Activated CD8-positive, alpha-beta memory T cell treated with anti-CD3 and anti-CD28 coated beads, Interleukin-2, amount 50 U/mL, for 1 hour (primary cell): ENCODE measurements around the gene B9D1.

Experiments
- DNase-seq: peaks from one replicate; pipeline ENCODE4 v3.0.0-alpha.2; 2020; ENCODE audit errors: extremely low read depth

B9D1 gene

DNA sequence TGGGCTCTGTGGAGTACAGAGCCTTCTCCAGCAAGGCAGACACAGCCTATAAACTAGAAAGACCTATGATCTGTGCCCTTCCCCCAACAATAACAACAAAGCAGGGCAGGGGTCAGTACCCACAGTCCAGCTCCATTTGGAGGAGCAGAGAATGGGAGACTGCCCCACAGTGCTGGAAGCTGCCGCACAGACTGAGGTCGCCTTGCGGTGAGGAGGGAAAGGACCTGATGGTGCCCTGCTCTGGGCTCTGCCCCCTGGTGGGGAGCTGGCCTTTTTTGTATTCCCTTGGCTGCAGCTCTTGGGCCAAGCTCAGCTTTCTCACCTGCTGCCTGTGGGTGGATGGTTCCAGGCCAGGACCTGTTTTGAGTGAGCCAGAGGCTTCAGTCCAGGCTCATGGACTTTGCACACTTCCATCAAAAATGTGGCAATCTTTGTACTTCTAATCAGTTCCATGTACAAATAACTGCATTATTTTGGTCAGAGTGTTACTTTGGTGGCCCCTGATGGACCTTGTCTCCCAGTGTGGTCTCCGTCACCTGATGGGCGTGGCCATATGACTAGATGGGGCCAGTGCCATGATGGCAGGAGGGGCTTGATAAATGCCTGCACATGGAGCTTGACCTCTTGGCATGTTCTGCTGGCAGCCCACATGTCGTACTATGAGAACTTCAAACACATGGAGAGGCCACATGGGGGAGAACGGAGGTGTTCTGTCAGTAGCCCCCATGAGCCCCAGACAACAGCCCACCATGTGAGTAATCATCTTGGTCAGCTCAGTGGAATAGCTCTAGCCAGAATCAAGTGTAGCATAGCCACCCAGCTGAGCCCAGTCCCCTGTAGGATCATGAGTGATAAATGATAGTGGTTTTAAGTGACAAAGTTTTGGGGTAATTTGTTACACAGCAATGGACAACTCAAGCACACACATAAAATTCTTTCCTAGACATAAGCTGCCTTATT, 24.2 kb downstream of the B9D1 start:
- no peak for DNase-seq

GRCh38 chr17:19337712-19338023, 24.9 kb downstream of the B9D1 start:
- no peak for DNase-seq

DNA sequence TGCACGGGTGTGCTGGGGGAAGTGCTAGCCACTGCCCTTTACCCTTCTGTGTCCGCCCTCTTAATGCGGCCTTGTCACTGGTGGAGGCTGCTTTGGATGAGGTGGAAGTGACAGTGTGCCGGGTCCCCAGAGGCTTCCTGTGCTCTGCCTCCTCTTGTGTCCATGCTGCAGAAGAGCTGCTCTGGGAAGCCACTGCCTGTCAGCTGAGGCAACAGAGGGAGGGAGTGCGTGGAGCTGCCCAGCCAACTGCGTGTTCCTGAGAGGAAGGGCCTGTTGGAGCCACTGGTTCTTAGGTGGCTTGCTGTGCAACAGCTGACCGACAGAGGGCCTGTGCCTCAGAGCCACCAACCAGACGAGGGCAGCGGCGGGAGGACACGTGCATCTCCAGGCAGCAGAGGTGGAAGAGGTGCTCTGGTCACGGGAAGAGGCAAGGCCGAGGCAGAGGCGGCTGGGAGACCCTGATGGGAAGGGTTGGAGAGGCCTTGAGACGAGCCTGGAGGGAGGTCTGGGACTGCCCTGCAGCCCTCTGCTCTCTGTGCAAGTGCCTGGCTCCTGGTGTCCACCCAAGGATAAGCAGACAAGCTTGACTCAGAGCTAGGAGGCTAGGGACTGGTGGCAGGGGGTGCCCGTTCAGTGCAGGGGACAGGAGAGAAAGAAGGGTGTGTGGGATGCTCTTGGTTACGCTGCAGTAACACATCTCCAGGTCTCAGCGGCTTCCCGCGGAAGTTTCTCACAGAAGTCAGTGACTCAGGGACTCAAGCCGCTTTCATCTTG, 25.4 kb downstream of the B9D1 start:
- DNase-seq: no peak

DNA sequence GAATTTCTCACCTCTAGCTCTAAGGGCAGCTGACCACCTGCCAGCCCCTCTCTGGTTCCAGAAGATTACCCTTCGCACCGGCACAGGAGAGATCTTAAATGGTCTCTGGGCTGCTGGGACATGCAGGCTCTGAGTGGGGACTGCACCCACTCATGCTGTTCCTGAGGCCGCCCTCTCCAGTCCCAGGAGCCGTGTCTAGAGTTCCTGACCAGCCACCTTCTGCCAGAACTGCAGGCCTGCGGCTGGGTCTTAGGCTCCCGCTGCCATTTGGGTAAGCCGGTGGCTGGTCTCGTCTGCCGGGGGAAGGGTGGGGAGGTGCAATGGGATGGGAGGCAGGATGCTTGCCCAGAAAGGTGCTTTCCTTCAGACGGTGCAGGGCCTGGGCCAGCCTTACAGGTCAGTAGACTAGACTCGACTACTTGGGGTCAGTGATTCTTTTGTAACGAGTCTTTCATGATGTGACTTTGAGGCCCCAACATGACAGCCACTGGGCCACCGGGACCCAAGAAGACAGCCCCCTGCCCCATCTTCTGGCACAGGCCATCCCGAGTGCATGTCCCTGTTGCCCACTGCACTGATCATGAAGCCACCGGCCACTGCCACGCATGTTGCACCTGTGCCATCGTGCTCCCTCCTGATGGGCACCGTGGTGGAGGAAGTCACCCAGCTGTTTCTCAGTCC, 26.4 kb downstream of the B9D1 start:
- no peak for DNase-seq

- no peak for DNase-seq
These were observed 28.2 kb downstream of the B9D1 start for GRCh38 chr17:19334331-19334730.

DNA sequence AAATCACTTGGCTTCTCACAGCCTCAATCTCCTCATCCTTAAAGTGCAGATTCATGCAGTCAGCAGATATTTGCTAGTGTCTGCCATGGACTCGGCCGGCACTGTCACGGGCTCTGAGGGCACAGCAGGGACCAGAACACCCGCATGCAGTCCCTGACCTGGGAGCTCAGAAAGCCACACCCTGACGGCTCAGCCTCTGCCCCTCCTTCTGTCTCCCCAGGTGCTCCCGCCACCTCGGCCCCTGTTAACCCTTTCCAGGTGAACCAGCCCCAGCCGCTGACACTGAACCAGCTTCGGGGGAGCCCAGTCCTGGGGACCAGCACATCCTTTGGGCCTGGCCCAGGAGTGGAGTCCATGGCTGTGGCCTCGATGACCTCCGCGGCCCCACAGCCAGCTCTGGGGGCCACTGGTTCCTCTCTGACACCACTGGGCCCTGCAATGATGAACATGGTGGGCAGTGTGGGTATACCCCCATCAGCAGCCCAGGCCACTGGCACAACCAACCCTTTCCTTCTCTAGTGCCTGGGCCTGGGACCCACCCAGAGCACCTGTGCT, 28.7 kb downstream of the B9D1 start:
- no peak for DNase-seq

GRCh38 chr17:19333132-19333440, 29.4 kb downstream of the B9D1 start:
- no peak for DNase-seq

GRCh38 chr17:19332371-19333131, 30.0 kb downstream of the B9D1 start:
- no peak for DNase-seq

DNA sequence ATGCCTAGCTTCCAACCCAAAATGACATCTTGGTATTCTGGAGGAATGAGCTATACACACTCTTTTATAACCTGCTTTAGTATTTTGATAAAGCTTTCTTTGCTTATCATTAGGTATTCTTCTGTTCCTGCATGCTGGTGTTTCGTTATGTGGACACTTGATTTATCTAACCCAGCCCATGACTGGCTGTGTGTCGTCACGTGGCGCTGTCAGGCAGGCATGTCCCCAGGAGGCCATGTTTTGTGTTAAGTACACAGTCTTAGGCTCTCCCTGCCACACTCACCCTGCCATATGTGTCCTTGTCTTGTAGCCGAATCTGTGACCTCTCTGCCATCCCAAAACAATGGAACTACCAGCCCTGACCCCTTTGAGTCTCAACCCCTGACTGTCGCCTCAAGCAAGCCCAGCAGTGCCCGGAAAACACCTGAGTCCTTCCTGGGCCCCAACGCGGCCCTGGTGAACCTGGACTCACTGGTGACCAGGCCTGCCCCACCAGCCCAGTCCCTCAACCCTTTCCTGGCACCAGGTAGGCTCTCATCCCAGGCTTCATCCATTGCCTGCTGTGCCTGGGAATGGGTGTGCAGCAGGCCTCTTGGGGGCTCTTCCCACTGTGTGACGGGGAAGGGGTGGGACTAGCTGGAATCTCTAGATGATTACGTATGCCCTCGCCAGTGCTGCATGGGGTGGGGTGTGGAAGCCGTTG, 30.8 kb downstream of the B9D1 start:
- no peak for DNase-seq

GRCh38 chr17:19331134-19331533, 31.4 kb downstream of the B9D1 start:
- no peak for DNase-seq

- no peak for DNase-seq
These were observed 32.3 kb downstream of the B9D1 start for GRCh38 chr17:19330271-19330670.

DNA sequence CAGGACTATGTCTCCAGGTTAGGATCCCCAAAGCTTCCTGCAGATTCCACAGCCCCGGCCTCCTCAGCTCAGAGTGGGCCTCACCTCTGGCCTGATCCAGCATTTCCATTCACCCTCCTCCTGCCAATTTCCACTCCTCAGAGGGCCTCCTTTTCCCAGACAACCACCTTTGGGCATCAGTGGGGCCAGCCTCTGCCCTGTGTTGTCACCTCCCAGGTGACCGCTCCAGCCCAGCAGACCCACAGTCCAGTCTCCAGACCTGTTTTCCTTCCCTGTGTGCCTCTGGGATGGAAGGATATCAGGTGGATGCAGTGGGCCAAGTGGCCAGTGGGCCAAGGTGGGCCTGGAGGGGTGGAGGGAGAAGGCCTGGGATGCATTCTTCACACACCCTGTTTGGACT, 32.7 kb downstream of the B9D1 start:
- DNase-seq: no peak

DNA sequence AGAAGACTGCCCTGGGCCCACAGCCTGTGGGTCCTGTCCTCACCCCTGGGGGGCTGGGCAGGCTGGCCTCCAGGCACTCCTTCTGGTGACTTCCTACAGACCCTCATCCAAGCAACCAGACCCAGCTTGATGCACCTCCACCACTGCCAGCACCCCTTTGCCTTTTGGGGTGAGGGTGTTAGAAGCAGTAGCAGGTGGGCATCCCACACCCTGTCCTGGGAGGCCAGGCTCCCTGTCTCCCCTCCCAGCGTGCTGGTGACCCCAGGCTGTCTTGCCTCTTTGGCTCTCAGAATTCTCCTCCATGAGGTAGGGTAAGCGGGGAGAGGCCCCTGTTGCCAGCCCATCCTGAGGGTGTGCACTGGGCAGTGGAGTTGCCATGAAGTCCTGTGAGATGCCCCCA, 33.4 kb downstream of the B9D1 start:
- DNase-seq: no peak

- DNase-seq: no peak
These were observed 34.0 kb downstream of the B9D1 start for GRCh38 chr17:19328441-19329061.

- DNase-seq: no peak
These were observed 35.3 kb downstream of the B9D1 start for GRCh38 chr17:19327031-19327783.

DNA sequence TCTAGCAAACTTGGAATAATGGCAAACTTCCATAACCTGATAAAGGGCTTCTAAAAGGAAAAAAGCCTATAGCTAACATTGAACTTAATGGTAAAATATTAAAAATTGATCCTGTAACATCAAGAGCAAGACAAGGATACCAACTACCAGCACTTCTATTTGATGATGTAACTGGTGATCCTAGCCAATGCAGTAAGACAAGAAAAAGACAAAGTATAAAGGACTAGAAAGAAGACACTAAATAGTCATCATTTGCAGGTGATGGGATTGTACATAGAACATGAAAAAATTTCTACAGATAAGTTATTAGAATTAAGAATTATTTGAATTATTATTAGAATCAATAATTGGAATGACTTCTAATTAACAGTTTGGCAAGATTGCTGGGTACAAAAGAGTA, 37.0 kb downstream of the B9D1 start:
- no peak for DNase-seq

DNA sequence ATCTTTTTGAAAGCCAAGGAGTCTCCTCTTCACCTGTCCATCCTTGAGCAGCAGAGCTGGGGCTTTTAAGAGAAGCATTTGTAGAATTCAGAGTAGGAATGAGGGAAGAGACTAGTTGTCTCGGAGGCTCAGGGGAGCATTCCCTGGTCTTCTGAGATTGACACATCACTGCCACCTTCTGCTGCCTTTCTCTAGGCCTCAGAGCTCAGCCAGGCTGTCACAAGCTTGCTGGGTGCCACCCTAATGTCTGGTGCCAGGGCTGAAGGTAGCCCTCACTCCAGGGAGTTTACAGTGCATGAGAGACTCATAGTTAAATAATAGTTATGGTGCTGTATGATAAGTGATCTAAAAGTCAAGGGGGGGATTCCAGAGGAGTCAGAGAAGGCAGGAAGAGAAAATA, 39.7 kb downstream of the B9D1 start:
- DNase-seq: no peak

DNA sequence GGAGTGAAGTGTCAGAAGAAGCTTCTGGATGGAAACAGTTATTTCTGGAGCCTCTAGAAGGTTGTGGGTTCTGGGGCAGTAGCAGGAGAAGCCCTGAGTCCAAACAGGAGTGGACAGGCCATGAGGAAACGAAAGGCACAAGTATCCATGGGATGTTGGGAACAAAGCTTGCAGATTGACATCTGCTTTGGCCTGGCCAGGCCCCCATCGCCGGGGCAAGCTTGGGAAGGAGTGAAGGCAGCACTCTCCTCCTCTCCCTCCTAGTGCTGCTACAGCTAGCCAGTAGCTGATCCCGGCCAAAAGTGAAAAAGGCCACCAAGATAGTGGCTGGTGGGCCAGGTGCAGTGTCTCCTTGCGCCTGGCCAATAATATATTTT, 40.4 kb downstream of the B9D1 start:
- no peak for DNase-seq

GRCh38 chr17:19321481-19322128, 40.9 kb downstream of the B9D1 start:
- DNase-seq: no peak
